GM12872 (cell line): ENCODE results near the gene ERBB2.

Source experiments
- CTCF ChIP-seq: IDR thresholded peaks from 3 replicates; pipeline ENCODE4 v1.5.1; 2011; ENCODE audit warnings: low read depth, mild to moderate bottlenecking, low read length, moderate library complexity; ENCODE audit not compliant: insufficient read depth

Gene ERBB2

GRCh38 chr17:39672522-39673334 lies 27.1 kb upstream of the ERBB2 start:
- TF ChIP-seq CTCF = no peak

- TF ChIP-seq CTCF = no peak
Measured at GRCh38 chr17:39673335-39674081, 26.4 kb upstream of the ERBB2 start.

- no peak for TF ChIP-seq CTCF
Measured at GRCh38 chr17:39674179-39674578, 25.7 kb upstream of the ERBB2 start.

- TF ChIP-seq CTCF = no peak
Measured at GRCh38 chr17:39674702-39675389, 25.0 kb upstream of the ERBB2 start.

GRCh38 chr17:39675390-39676082 lies 24.3 kb upstream of the ERBB2 start:
- TF ChIP-seq CTCF = no peak

- no peak for TF ChIP-seq CTCF
Measured at GRCh38 chr17:39676198-39676819, 23.6 kb upstream of the ERBB2 start.
